Endothelial cell of umbilical vein (primary cell): Measurements from ENCODE around the gene DVL3. TPM values are rescaled to one million over a fixed set of nuclear protein-coding genes. Genes with fewer than 3 reads are reported as not detected.

ENCODE experiments used
- BruUV-seq: library from RNA; stranded (reverse); fragments of 400-500 nt; replicated peaks from 2 replicates; lab custom pipeline; 2021; lab: Mats Ljungman, UMichigan
- CTCF ChIA-PET: fragments of 300-600, 350-600 bp; sonication (Branson Sonifier 250); formaldehyde crosslinking; loops from one replicate; lab custom pipeline; 2021; ENCODE audit warnings: antibody characterized with exemption, inconsistent platforms; lab: Charles Lee
- POLR2A ChIA-PET: fragments of 300-600, 350-600 bp; sonication (Branson Sonifier 250); formaldehyde crosslinking; loops from one replicate; lab custom pipeline; 2021; ENCODE audit warnings: antibody characterized with exemption, inconsistent platforms; lab: Charles Lee
- DNase-seq: peaks from one replicate; pipeline ENCODE4 v3.0.0-alpha.2; 2011; ENCODE audit warnings: low read depth, low spot score
- FAIRE-seq: peaks from 2 replicates; lab custom pipeline; 2011; peaks lifted over from hg19 to GRCh38; lab: Jason Lieb, UNC
- H2AFZ ChIP-seq: 2 replicates; pipeline ENCODE4 v1.6.0; 2012; ENCODE audit warnings: low read depth, low read length, control low read depth, inconsistent platforms
- H3K27ac ChIP-seq: 2 replicates; pipeline ENCODE4 v1.5.1; 2011; ENCODE audit warnings: low read depth, mild to moderate bottlenecking, control low read depth, low read length, moderate library complexity; ENCODE audit not compliant: insufficient read depth
- H3K27me3 ChIP-seq, 2 experiments: 2 replicates each; pipeline versions ENCODE4 v1.6.0 to v1.6.1; 2011; ENCODE audit warnings: low read length in 2 of 2, mixed read lengths in 1 of 2; ENCODE audit not compliant: control insufficient read depth in 2 of 2, insufficient read depth in 2 of 2
- H3K36me3 ChIP-seq, 2 experiments: 2 replicates in 1 of 2; 3 replicates in 1 of 2; pipeline ENCODE4 v1.5.1; 2011; ENCODE audit warnings: low read length in 2 of 2, mild to moderate bottlenecking in 1 of 2, moderate library complexity in 1 of 2; ENCODE audit not compliant: control insufficient read depth in 2 of 2, insufficient read depth in 2 of 2; ENCODE audit errors: extremely low read depth in 1 of 2
- H3K4me1 ChIP-seq: 3 replicates; pipeline ENCODE4 v1.5.1; 2011; ENCODE audit warnings: mild to moderate bottlenecking, low read length; ENCODE audit not compliant: control insufficient read depth, insufficient read depth; ENCODE audit errors: extremely low read depth
- H3K4me2 ChIP-seq: 2 replicates; pipeline ENCODE4 v1.6.1; 2011; ENCODE audit warnings: low read length, control low read depth, mixed read lengths; ENCODE audit not compliant: insufficient read depth
- H3K4me3 ChIP-seq, 3 experiments: fragments of 200-600 bp in 1 of 3; sonication (generic), shearing (Covaris generic) in 1 of 3; replicated peaks in 1 of 3; 2 replicates each; pipeline ENCODE4 v1.5.1; 2011 to 2016; ENCODE audit warnings: control low read depth in 3 of 3, low read length in 3 of 3, mild to moderate bottlenecking in 2 of 3, inconsistent platforms in 1 of 3, low read depth in 1 of 3, moderate library complexity in 1 of 3; ENCODE audit not compliant: insufficient read depth in 1 of 3
- H3K79me2 ChIP-seq: 2 replicates; pipeline ENCODE4 v1.6.0; 2012; ENCODE audit warnings: low read length, inconsistent platforms; ENCODE audit not compliant: control insufficient read depth, insufficient read depth
- H3K9ac ChIP-seq: replicated peaks from 2 replicates; pipeline ENCODE3; 2011; ENCODE audit warnings: low read length, control low read depth; ENCODE audit not compliant: insufficient read depth; ENCODE audit errors: extremely low read depth
- H3K9me1 ChIP-seq: replicated peaks from 3 replicates; pipeline ENCODE4 v1.6.0; 2011; ENCODE audit warnings: mild to moderate bottlenecking, low read length; ENCODE audit not compliant: control insufficient read depth, insufficient read depth; ENCODE audit errors: extremely low read depth
- H3K9me3 ChIP-seq: replicated peaks from 2 replicates; pipeline ENCODE4 v1.5.1; 2012; ENCODE audit warnings: low read length, inconsistent platforms; ENCODE audit not compliant: control insufficient read depth, insufficient read depth
- H4K20me1 ChIP-seq: replicated peaks from 2 replicates; pipeline ENCODE3; 2011; ENCODE audit warnings: mild to moderate bottlenecking, low read length; ENCODE audit not compliant: control insufficient read depth, insufficient read depth; ENCODE audit errors: extremely low read depth
- CTCF ChIP-seq, 2 donors: IDR thresholded peaks; 1 replicate in 1 of 2; 2 replicates in 1 of 2; pipeline ENCODE4 v1.5.1; 2011; ENCODE audit warnings: low read length in 2 of 2, mild to moderate bottlenecking in 2 of 2, moderate library complexity in 2 of 2, control low read depth in 1 of 2, inconsistent platforms in 1 of 2, low read depth in 1 of 2; ENCODE audit not compliant: insufficient read depth in 1 of 2; ENCODE audit errors: extremely low read depth in 1 of 2
- EZH2 ChIP-seq: IDR thresholded peaks from 2 replicates; pipeline ENCODE4 v1.6.1; 2012; ENCODE audit warnings: borderline replicate concordance, low read depth, mild to moderate bottlenecking, moderate library complexity, low read length, inconsistent platforms; ENCODE audit not compliant: severe bottlenecking
- FOS ChIP-seq: IDR thresholded peaks from 2 replicates; pipeline ENCODE4 v1.6.1; 2011; ENCODE audit warnings: mild to moderate bottlenecking, low read length, moderate library complexity, borderline replicate concordance; ENCODE audit not compliant: insufficient read depth
- GATA2 ChIP-seq: IDR thresholded peaks from 2 replicates; pipeline ENCODE4 v1.7.0; 2011; ENCODE audit warnings: low read depth, mild to moderate bottlenecking, moderate library complexity, mixed read lengths, low read length; ENCODE audit not compliant: insufficient read length, insufficient read depth
- JUN ChIP-seq: IDR thresholded peaks from 2 replicates; pipeline ENCODE4 v1.6.1; 2011; ENCODE audit warnings: borderline replicate concordance, low read depth; ENCODE audit not compliant: insufficient read length, insufficient read depth
- MYC ChIP-seq: IDR thresholded peaks from one replicate; pipeline ENCODE4 v1.6.1; 2011; ENCODE audit warnings: mild to moderate bottlenecking, low read depth, low read length
- POLR2A ChIP-seq: IDR thresholded peaks from 2 replicates; pipeline ENCODE4 v1.6.1; 2012; ENCODE audit warnings: low read depth, mild to moderate bottlenecking, control low read depth, low read length
- POLR2AphosphoS5 ChIP-seq: IDR thresholded peaks from 2 replicates; pipeline ENCODE4 v1.6.1; 2012; ENCODE audit warnings: low read depth, mild to moderate bottlenecking, control low read depth, low read length, moderate library complexity; ENCODE audit not compliant: insufficient read depth
- dilution Hi-C: fragments of 300-500 bp; cut with MboI; formaldehyde crosslinking; loops from one replicate; pipeline ENCODE4 v1.15.0; 2019; ENCODE audit warnings: low sequenced_read_pairs; ENCODE audit not compliant: extremely low pct_ligation_motif_present
- intact Hi-C: fragments of 100-400 bp; cut with micrococcal nuclease; formaldehyde crosslinking; loops from one replicate; pipeline ENCODE4 v1.10.0; 2022
- polyA plus RNA-seq, 4 experiments: library from polyadenylated mRNA; depleted of rRNA in 3 of 4; stranded (reverse) in 3 of 4; unstranded in 1 of 4; fragments of >200 nt; gene quantifications; 2 replicates each; pipeline versions ENCODE4 v1.2.1 to v1.2.3, GENCODE V29; 2011 to 2012; ENCODE audit warnings: missing spikeins in 1 of 4
- total RNA-seq: library from RNA; stranded (reverse); gene quantifications from 2 replicates; pipeline ENCODE4 v1.2.3, GENCODE V29; 2021
- TF ChIP-seq, protein P1 (sequence below): IDR thresholded peaks from 2 replicates; pipeline ENCODE4 v1.6.1; 2011; ENCODE audit not compliant: insufficient read depth, insufficient read length

The DVL3 gene
- total and polyA plus RNA-seq, 2 donors (not counting 3 experiments of a cell fraction or from before 2014, with no cell fraction given) = 43.8 to 59.0 TPM

- intact Hi-C loops = no loop called here
- CTCF ChIA-PET = no interaction called here
Observed at GRCh38 chr3:184142199-184142598, 13.0 kb upstream of the DVL3 start.

More at GRCh38 chr3:184142199-184142598, 13.0 kb upstream of the DVL3 start:
- TSS peak; percentile 4 for BruUV-seq
- H3K4me3 ChIP-seq = no peak overlapping the region
- no peaks in the 10 kb centered on the region for H3K9me1 ChIP-seq
- POLR2A ChIA-PET = no interaction called here
- no peaks in the 10 kb centered on the region for H3K9me3 ChIP-seq
- H3K27me3 ChIP-seq = no peaks in the 10 kb centered on the region
- no peak overlapping the region for H3K27ac ChIP-seq
- H3K36me3 ChIP-seq = peaks cover 37 to 38% of the 10 kb centered on the region in 2 experiments
- no peak overlapping the region for H3K4me2 ChIP-seq
- no peak overlapping the region for H2AFZ ChIP-seq
- FAIRE-seq (no peak), DNase-seq (no peak)
- TF ChIP-seq, protein P1, sequence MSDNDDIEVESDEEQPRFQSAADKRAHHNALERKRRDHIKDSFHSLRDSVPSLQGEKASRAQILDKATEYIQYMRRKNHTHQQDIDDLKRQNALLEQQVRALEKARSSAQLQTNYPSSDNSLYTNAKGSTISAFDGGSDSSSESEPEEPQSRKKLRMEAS = no peak
- TF ChIP-seq MYC (no peak), GATA2 (no peak), POLR2A (no peak), CTCF (IDR thresholded peaks at IDR 0.05; ENCODE audit: extremely low read depth in 1 of 2, insufficient read depth in 1 of 2, low read depth in 1 of 2, low read length in 2 of 2) (no peak), FOS (no peak), POLR2AphosphoS5 (no peak), EZH2 (no peak), JUN (no peak)
- H3K79me2 ChIP-seq = peaks cover 9% of the 10 kb centered on the region
- H4K20me1 ChIP-seq = no peaks in the 10 kb centered on the region
- peaks cover 2% of the 10 kb centered on the region for H3K4me1 ChIP-seq
- H3K9ac ChIP-seq = no peak overlapping the region
- dilution Hi-C loops = no loop called here
